Activated T-cell treated with anti-CD3 and anti-CD28 coated beads for 1 hour (primary cell): ENCODE data around the gene COL26A1.

ENCODE experiments used
- DNase-seq: peaks from one replicate; pipeline ENCODE4 v3.0.0-alpha.2; 2020; ENCODE audit warnings: low read depth

Gene COL26A1

DNA sequence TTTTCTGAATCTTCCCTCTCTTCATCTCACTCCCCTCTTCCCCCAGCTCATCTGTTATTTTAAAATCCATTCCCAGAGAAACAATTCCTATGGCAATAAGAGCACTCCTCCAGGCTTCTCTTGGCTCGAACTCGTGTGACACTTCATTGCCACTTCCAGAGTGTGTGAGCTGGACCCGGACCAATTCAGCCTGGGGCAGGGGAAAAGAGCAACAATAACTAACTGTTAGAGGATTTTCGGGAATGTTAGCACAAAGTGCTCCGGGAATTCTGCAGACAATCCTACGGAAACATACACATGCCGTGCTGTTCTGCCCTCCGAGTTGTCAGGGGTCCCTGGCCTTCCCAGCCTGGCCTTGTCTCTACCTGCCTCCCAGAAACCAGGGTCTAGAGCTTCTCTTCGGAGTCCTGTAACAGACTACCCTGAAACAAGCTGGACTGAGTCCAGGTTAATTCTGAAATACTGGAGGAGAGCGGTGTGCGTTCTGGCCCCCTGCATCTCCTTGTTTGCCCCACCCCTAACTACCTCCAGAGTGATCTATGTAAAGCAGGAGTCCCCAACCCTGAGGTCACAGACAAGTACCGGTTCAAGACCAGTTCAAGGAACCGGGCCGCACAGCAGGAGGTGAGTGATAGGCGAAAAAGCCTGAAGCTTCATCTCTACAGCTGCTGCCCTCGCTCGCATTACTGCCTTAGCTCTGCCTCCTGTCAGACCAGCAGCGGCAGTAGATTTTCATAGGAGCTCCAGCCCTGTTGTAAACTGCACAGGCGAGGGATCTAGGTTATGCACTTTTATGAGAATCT, 11.3 kb downstream of the COL26A1 start:
- DNase-seq: no peak

DNA sequence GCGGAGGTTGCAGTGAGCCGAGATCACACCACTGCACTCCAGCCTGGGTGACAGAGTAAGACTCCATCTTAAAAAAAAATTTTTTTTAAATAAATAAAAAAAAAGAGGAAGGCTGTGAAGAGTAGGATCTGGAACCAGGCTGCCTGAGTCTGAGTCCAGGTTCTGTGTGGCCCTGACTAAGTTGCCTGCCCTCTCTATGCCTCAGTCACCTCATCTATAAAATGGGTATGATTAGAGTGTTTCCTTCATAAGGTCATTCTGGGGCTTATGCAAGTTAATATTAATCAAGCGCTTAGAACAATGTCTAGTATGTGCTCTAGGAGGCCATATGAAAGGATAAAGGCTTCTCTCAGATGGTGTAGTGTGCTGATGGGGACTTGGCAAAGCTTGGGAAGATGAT, 12.3 kb downstream of the COL26A1 start:
- DNase-seq: no peak

DNA sequence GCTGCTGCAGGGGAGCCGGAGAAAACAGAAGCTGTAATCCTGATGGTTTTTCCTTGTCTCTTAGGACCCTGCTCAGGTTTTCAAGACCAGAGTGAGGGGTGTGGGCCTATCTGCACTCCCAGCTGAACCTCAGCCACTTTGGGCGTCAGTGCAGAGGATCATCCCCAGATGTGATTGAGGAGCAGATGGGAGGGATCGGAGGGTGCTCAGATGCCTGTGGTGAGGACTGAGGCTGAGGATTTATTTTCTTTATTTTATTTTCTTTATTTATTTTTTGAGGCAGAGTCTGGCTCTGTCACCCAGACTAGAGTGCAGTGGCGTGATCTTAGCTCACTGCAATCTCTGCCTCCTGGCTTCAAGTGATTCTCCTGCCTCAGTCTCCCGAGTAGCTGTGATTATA, 13.9 kb downstream of the COL26A1 start:
- no peak for DNase-seq

DNA sequence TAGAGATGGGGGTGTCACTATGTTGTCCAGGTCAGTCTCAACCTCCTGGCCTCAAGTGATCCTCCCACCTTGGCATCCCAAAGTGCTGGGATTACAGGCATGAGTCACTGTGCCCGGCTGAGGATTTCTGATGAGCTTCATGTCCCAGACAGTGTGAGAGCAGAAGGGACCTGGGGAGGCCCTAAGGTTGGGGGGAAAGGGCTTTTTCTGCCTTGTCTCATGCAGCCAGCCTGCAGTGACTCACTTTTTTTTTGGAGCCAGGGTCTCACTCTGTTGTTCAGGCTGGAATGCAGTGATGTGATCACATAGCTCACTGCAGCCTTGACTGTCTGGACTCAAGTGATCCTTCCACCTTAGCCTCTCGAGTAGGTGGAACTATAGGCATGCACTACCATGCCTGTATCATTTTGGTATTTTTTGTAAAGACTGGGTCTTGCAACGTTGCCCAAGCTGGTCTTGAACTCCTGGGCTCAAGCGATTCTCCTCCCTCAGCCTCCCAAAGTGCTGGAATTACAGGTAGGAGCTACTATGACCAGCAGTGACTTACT, 14.6 kb downstream of the COL26A1 start:
- no peak for DNase-seq

DNA sequence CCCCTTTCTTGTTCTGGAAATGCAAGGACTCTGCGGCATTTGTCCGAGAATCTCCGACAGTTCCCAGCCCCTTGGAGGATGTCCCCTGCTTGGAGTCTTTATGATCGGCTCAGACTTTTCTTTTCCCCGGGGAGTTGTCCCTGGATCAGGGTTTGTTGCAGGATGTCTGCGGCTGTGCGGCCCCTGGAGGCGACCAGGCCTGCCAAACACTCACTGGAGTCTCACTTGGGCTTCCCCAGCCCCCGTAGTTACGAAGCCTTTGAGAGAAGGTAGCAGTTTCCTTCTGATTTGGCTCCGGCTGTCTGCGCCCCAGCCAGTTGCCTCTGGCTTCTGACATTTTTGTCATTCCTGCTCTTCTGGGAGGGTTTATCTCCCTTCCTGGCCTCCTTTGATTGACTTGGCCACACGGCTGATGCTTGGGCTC, 16.1 kb downstream of the COL26A1 start:
- DNase-seq: no peak

DNA sequence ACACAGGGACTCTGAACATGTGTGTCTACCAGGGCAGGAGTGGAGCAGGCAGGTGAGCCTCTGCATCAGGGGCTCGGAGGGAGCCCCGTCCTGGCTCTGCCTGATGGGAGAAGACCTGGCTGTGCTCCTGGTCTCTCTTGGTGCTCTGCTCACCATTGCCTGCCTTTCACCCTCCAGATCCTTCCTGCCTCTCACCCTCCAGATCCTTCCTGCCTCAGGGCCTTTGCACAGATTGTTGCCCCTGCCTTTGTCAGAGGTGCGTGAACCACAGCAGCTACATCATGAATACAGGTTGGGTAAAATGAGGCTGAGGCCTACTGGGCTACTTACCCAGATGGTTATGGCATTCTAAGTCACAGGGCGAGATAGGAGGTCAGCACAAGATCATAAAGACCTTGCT, 16.6 kb downstream of the COL26A1 start:
- no peak for DNase-seq

DNA sequence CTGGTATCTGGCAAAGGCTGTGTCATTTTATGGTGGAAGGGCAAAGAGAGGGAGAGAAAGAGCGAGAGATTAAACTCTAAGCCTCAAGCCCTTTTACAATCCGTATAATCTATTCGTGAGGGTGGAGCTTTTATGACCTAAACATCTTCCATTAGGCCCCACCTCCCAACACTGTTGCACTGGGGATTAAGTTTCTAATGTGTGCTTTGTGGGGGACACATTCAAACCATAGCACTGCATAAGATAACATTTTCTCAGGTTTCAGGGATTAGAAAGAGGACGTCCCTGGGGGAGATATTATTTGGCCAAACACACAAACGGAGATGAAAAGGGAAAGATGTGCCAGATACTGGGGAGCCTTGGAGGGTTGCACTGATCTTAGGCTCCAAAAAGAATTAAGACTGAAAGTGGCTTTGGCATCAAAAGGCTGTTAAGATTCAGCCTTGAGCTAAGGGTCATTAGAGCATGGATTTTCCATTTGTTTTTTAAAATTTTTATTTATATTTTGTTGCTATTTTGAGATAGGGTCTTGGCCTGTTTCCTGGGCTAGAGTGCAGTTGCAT, 19.0 kb downstream of the COL26A1 start:
- DNase-seq: no peak

DNA sequence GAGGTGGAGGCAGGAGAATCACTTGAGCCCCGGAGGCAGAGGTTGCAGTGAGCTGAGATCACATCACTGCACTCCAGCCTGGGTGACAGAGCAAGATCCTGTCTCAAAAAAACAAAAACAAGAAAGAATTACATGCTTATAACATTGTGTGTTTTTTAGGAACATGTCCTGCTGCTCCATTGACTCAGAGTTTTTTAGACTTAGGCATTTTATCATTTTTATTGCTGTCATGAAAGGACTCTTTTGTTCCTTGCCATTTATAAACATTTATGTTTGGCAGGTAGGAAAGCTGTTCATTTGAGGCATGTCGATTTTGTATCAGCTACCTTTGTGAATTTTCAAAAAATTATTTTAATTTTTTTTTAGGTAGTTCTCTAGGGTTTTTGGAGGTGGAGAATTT, 20.3 kb downstream of the COL26A1 start:
- DNase-seq: no peak

DNA sequence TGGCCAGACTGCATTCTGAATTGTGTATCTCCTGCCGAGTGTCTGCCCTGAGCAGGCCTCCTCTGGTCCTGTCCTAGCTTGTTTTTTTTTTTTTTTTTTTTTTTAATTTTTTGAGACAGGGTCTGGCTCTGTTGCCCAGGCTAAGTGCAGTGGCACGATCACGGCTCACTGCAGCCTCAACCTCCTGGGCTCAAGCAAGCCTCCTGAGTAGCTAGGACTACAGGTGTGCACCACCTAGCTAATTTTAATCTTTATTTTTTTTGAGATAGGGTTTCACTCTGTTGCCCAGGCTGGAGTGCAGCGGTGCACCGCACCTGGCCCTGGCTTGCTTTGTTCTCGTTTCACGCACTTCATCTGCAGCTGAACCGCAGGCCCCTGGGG, 23.5 kb downstream of the COL26A1 start:
- DNase-seq: no peak

DNA sequence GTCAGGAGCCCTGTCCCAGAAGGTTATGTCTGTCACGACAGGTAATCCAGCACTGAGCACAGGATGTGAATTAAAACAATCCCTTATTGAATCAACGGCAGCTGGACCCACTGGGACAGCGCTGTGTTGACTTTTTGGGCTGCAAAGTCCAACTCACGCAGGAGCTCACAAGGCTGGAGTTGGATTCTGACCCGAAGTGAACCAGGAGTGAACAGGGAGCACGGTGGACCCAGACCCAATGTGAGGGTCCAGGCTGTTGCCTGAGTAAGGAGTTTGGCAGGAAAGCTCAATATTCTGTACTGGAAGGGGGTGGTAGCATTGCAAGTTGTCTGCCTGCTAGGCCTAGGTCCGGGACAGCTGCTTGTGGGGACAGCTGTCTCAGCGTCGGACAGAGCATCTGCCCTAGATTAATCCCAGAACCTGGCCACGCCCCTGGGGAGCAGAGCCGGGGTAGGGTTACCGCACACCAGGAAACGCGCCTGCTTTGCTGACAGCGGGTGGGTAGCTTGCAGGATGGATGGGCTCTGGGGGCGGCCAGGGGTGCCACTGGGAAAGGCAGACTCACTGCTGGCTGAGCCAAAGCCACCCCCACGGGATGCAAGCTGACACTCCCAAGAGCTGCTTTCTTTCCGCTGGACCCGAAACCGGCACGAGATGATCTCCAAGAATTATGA, 24.0 kb downstream of the COL26A1 start:
- no peak for DNase-seq

DNA sequence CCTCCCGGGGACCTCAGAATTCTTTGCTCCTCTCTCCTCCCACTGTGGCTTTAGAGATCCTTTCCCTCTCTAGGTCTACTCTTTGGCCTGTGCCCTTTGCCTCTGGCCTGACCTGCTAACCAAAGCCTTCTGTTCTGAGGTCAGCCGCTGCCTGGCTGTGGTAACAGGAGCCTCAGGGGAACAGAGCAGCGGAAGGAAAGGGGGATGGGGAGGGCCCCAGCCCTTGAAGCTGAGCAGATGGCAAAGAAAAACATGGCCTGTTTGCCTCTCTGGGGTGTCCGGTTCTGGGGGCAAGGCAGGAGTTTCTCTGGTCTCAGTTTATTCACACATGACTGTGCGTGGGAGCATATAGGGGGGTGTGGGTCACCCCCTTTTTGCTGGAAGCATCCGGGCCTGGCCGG, 28.2 kb downstream of the COL26A1 start:
- DNase-seq: no peak

DNA sequence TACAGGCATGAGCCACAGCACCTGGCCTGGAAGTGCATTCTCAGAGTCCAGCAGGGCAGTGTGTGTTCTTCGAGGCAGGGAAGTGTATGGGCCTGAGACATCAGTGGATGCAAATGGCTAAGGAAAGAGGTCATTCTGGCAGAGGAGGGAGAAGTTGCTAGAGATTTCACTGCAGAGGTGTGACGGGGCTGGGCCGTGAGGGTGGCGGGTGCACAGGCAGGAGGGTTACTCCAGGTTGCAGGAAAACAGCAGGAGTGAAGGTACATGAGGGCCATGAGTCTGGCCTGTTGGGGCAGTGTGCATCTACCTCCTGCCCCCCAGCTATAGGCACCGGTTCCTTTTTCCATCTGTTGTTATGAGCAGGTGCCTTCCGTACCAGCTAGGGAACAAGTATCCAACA, 29.3 kb downstream of the COL26A1 start:
- DNase-seq: no peak

DNA sequence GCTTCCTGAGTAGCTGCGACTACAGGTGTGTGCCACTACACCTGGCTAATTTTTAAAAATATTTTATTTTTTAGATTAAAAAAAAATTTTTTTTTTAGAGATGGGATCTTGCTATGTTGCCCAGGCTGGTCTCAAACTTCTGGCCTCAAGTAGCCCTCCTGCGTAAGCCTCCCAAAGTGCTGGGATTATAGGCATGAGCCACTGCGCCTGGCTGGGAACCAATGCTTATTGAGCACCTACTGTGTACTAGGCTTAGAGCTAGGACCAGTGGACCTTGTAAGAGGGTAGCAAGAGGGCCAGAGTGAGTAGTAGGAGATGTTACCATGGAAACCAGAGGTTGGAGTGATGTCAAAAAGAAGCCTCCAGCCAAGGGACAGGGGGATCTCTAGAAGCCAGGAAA, 31.2 kb downstream of the COL26A1 start:
- no peak for DNase-seq

DNA sequence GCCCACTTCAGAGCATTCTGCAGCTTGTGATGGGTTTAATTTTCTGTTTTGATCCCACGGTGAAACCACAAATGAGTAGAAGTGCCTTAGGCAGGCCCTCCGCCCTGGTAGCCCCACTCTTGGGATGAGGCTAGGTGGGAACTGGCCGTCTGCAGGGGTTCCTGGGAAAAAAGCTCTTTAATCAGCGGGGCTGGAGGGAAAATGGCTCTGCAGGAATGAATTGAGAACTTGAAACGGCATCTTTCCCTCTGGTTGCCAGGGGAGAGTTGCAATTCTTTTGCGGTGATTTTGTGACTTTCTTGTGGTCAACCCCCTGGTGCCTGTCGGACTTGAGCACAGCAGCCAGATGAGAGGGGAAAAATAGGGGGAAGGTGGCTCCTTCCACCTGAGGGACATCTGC, 32.7 kb downstream of the COL26A1 start:
- no peak for DNase-seq

DNA sequence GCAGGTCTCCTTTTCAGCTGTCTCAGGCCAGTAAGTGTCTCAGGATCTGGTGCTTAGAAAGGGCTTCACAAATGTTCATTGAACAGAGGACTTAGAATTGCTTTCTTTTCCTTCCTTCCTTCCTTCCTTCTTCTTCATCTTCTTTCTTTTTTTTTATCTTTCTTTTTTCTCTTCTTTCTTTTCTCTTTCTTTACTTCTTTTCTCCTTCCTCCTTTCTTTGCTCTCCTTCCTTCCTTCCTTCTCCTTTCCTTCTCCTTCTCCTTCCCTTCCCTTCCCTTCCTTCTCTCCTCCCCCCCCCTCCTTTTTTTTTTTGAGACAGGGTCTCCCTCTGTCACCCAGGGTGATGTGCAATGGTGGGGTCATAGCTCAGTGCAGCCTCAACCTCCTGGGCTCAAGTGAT, 34.6 kb downstream of the COL26A1 start:
- no peak for DNase-seq

DNA sequence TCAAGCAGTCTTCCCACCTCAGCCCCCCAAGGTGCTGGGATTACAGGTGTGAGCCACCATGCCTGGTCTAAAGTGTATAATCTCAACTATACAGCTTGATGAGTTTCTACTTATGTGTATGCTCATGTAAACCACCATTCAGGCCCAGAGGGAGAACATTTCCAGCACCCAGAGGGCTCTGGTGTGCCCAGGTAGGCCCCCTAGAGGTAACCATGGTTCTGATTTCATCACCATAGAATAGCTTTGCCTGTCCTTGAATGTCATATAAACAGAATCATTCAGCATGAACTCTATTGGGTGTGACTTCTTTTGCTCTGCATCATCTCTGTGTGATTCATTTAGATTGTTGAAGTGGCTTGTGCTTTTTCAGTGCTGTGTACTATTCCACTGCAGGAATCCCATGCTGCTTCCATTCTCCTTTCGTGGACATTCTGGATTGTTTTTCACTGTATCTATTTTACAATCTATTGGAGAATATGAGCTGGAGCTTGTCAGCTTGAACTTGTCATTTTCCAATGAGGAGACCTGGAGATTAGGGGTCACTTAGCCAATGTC, 35.2 kb downstream of the COL26A1 start:
- no peak for DNase-seq

DNA sequence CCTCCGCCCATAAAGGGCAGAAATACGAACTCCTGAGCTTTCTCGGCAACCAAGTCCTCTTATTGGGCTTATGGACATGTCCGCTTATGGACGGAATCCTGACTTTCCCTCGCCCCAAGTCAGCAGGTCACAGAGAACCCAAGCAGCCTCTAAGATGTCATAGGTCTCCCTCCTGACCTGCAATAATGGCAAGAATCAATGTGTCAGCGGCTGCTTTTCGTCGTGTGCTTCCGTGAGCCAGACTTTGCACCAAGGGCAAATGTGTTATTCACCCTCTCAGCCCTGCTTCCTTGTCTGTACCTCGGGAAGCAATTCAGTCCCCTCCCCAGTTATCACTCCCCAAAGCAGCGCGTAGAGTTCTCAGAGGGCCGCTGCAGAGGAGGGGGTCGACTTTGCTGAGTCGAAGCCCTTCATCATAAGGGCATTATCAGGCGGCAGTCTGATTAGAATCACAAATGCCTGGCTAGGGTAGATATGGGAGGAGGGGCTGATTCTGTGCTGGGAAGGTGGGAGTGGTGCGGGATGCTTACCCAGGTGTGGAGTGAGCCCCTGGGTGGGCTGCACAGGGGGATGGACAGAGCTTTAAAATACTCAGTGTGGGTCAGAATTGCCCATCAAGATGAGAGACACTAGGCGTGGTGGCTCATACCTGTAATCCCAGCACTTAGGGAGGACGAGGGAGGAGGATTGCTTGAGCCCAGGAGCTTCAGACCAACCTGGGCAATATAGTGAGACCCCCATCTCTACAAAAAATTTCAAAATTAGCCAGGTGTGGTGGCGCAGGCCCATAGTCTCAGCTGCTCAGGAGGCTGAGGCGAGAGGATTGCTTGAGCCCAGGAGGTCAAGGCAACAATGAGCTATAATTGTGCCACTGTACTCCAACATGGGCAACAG, 36.0 kb downstream of the COL26A1 start:
- DNase-seq: no peak

DNA sequence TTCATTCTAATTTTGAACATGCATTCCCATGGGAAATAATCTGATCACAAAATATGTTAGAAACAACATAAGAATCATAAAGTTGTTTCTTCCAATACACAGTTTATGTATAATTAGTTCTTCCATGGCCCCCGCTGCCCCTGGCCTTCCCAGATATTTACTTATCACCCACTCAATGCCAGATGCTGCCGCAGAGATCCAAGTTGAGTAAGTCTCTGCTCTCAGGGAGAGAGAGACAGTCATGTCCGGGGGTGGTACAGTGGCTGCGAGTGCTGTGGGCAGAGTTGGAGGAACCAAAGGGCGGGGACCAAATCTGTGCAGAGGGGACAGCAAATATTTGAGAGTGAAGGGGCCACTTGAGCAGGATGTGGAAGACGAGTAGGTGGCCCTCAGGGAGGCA, 37.1 kb downstream of the COL26A1 start:
- DNase-seq: no peak

DNA sequence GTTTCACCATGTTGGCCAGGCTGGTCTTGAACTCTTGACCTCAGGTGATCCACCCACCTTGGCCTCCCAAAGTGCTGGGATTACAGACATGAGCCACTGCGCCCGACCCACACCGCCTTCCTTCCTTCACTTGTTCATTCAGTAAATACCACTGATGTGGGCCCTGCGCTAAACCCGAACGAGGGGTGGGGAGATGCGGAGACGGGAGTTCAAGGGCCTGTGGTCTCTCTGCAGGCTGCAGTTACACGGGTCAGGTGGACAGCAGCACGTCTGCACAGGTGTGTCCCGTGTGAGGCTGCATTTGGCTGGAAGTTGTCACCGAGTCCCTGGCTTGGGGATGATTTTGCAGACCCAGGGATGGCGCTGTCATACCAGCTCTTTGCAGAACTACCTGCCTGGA, 38.1 kb downstream of the COL26A1 start:
- DNase-seq: no peak

DNA sequence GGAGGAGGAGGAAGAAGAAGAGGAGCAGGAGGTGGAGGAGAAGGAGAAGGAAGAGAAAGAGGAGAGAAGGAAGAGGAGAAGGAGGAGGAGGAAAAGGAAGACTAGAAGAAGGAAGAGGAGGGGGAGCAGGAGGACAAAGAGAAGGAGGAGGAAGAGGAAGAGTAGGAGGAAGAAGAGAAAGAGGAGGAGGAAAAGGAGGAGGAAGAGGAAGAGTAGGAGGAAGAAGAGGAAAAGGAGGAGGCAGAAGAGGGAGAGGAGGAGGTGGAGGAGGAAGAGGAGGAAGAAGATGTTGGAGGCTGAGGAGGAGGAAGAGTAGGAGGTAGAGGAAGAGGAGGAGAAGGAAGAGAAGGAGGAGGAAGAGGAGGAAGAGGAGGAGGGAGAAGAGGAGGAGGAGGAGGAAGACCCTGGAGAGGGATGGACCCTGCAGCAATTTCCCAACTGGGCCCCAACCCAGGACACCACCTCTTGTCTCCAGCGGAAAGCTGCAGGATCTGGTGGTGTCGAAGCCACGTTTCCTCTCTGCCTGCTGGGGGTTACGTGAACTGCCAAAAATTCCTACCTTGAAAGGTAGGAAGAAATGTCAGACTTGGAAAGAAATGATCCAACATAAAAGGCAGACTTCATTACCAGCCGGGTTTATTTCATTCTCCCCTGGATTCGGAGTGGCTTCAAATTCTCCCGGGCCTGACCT, 38.9 kb downstream of the COL26A1 start:
- no peak for DNase-seq

DNA sequence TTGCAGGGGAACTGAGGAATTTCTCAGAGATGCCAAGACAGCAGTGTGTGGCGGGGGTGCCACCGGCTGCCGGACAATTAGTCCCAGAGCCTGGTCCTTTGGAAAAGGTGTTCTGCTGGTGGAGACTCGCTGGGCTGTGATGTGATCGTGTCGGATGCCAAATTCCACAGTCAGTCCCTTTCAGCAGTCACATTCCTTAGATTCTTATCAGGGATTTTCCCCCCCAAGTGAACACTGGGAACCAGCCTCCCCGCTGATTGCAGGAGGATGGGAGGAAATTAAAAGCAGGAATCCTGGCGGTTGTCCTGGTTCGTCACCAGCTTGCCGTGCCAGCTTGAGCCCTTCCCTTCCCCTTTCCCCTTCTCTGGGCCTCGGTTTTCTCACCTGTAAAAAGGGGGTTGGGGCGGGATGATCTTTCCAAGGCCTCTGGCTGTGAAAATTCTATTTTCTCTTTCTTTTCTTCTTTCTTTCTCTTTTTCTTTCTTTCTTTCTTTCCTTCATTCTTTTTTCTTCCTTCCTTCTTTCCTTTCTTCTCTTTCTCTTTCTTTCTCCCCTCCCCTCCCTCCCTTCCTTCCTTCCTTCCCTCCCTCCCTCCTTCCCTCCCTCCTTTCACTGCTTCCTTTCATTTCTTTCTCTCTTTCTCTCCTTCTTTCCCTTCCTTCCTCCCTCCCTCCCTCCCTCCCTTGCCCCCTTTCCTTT, 39.6 kb downstream of the COL26A1 start:
- DNase-seq: no peak
